ENCODE results near the gene PRIM2.
"Not testable (repeated sequence)": the region's sequence is repeated elsewhere in the genome, so short reads cannot be mapped to it uniquely, and the experiment has no call there.

- not testable (repeated sequence) for TF ChIP-seq POLR2AphosphoS5 (IDR thresholded peaks at IDR 0.05; ENCODE audit: low read length); FOXK2 (IDR thresholded peaks at IDR 0.05); SMC3 (IDR thresholded peaks at IDR 0.05; ENCODE audit: borderline replicate concordance, low read length); POLR2A (IDR thresholded peaks at IDR 0.05; ENCODE audit: low read depth, low read length)
- TF ChIP-seq, protein P1, sequence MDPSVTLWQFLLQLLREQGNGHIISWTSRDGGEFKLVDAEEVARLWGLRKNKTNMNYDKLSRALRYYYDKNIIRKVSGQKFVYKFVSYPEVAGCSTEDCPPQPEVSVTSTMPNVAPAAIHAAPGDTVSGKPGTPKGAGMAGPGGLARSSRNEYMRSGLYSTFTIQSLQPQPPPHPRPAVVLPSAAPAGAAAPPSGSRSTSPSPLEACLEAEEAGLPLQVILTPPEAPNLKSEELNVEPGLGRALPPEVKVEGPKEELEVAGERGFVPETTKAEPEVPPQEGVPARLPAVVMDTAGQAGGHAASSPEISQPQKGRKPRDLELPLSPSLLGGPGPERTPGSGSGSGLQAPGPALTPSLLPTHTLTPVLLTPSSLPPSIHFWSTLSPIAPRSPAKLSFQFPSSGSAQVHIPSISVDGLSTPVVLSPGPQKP (IDR thresholded peaks at IDR 0.05; ENCODE audit: low read depth, low read length), result not testable (repeated sequence)
Observed at GRCh38 chr6:57465968-57466367, 148.5 kb downstream of the PRIM2 start.
